Measurements from ENCODE around the gene ATP10A. TPM values are rescaled to one million over a fixed set of nuclear protein-coding genes. Genes with fewer than 3 reads are reported as not detected.

Gene ATP10A
- total RNA-seq, 4 donors from 2014 or later, result 1.6 to 8.2 (median 3.7) TPM

- intact Hi-C loops (cut with DNase I; ENCODE audit: low total_unique reads), result no loop called here
- TF ChIP-seq CTCF (IDR thresholded peaks at IDR 0.05) (no peak), POLR2A (IDR thresholded peaks at IDR 0.05) (no peak)
- DNase-seq (ENCODE audit: low spot score in 2 of 2), result no peak
- no peak overlapping the region for H3K4me3 ChIP-seq (ENCODE audit: low read depth, poor library complexity, severe bottlenecking)
- WGBS, 2 donors, result 85 to 87% methylated on average over 8 of the region's 8 CpGs
Observed at GRCh38 chr15:25631971-25632370, 231.2 kb downstream of the ATP10A start.

Small RNA genes lying within 50 kb of the gene (microRNA-seq; reads per million reads assigned to microRNA genes)
- 0 to 0.57 reads per million in 2 donors for gene MIR4715 (ENCODE audit: borderline number of aligned reads in 1 of 2, borderline replicate concordance in 2 of 2)
